DOHH2 (cell line): ENCODE results near the gene LAMTOR3.

Experiments used
- H3F3A ChIP-seq: fragments of 200-600 bp; sonication (generic), shearing (Covaris generic); 2 replicates; pipeline ENCODE4 v1.6.0; 2016; ENCODE audit warnings: antibody characterized with exemption, mild to moderate bottlenecking; ENCODE audit not compliant: control insufficient read depth, insufficient read depth
- H3K27ac ChIP-seq: fragments of 200-600 bp; sonication (generic); 2 replicates; pipeline ENCODE4 v1.5.1; 2014; ENCODE audit warnings: low read depth, mild to moderate bottlenecking, low read length, moderate library complexity
- H3K27me3 ChIP-seq: fragments of 200-600 bp; sonication (generic); 2 replicates; pipeline ENCODE4 v1.6.1; 2014; ENCODE audit warnings: mild to moderate bottlenecking, low read length, mixed read lengths; ENCODE audit not compliant: control insufficient read depth
- H3K36me3 ChIP-seq: fragments of 200-600 bp; sonication (generic); 2 replicates; pipeline ENCODE4 v1.6.1; 2014; ENCODE audit warnings: mild to moderate bottlenecking, low read length, moderate library complexity, mixed read lengths; ENCODE audit not compliant: control insufficient read depth
- H3K4me1 ChIP-seq: fragments of 200-600 bp; sonication (generic); 2 replicates; pipeline ENCODE4 v1.6.1; 2014; ENCODE audit warnings: mild to moderate bottlenecking, low read length, mixed read lengths; ENCODE audit not compliant: control insufficient read depth
- H3K4me2 ChIP-seq: fragments of 200-600 bp; sonication (generic); 2 replicates; pipeline ENCODE4 v1.6.0; 2014; ENCODE audit warnings: mild to moderate bottlenecking, low read length, moderate library complexity
- H3K4me3 ChIP-seq: fragments of 200-600 bp; sonication (generic); 2 replicates; pipeline ENCODE4 v1.5.1; 2014; ENCODE audit warnings: mild to moderate bottlenecking, low read length, mixed read lengths
- H3K79me2 ChIP-seq: fragments of 200-600 bp; sonication (generic); 2 replicates; pipeline ENCODE4 v1.6.1; 2014; ENCODE audit warnings: mild to moderate bottlenecking, low read length, mixed read lengths; ENCODE audit not compliant: control insufficient read depth
- H3K9me2 ChIP-seq: fragments of 200-600 bp; sonication (generic); replicated peaks from 2 replicates; pipeline ENCODE4 v1.6.1; 2014; ENCODE audit warnings: mild to moderate bottlenecking, low read length, mixed read lengths; ENCODE audit not compliant: control insufficient read depth
- H3K9me3 ChIP-seq: fragments of 200-600 bp; sonication (generic); 2 replicates; pipeline ENCODE4 v1.6.1; 2014; ENCODE audit warnings: antibody characterized with exemption, low read length, mixed read lengths; ENCODE audit not compliant: control insufficient read depth, insufficient read depth
- H4K20me1 ChIP-seq: fragments of 200-600 bp; sonication (generic); 2 replicates; pipeline ENCODE4 v1.6.0; 2014; ENCODE audit warnings: low read depth, mild to moderate bottlenecking, antibody characterized with exemption, low read length, moderate library complexity; ENCODE audit not compliant: control insufficient read depth, insufficient read depth
- CTCF ChIP-seq: fragments of 200-600 bp; sonication (generic); IDR thresholded peaks from one replicate; pipeline ENCODE4 v1.5.1; 2014; ENCODE audit warnings: antibody characterized with exemption, mild to moderate bottlenecking, low read depth, low read length; ENCODE audit not compliant: poor library complexity, severe bottlenecking
- EZH2phosphoT487 ChIP-seq: fragments of 200-600 bp; sonication (generic); IDR thresholded peaks from 2 replicates; pipeline ENCODE4 v1.6.1; 2017; ENCODE audit warnings: borderline replicate concordance, mild to moderate bottlenecking, antibody characterized with exemption, low read length, moderate library complexity, mixed read lengths

Gene LAMTOR3

DNA sequence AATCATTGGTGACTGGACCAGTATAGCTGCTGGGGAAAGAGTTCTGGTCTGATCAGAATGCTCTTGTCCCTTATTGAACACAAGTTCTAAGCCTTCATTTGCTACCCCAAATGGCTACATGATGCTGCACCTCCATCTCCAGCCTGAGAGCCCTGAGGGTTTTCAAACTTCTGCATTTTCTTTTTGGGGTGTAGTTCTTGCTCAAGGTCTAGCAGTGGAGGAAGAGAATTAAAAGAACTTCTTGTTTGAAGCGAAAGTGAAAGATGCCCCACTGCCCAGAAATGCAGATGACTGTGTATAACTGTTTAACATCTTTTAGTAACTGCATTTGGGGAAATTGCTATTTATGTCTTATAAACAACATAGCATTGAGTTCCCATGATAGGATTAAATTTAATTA lies 38.5 kb downstream of the LAMTOR3 start:
- TF ChIP-seq CTCF: no peak
- TF ChIP-seq EZH2phosphoT487: no peak
- no peaks in the 10 kb centered on the region for H3K79me2 ChIP-seq
- no peaks in the 10 kb centered on the region for H4K20me1 ChIP-seq
- peaks cover 77% of the 10 kb centered on the region for H3K36me3 ChIP-seq
- H3K9me3 ChIP-seq: no peaks in the 10 kb centered on the region
- H3K4me3 ChIP-seq: no peak overlapping the region
- H3K27ac ChIP-seq: no peak overlapping the region
- peaks cover 33% of the 10 kb centered on the region for H3K4me1 ChIP-seq
- H3K4me2 ChIP-seq: no peak overlapping the region
- no peaks in the 10 kb centered on the region; the same call in 1 of the 2 replicates for H3F3A ChIP-seq
- H3K9me2 ChIP-seq: no peaks in the 10 kb centered on the region
- H3K27me3 ChIP-seq: no peaks in the 10 kb centered on the region

- Histone ChIP-seq H3K36me3 (peaks cover 70% of the 10 kb centered on the region), H4K20me1 (no peaks in the 10 kb centered on the region; the same call in 1 of the 2 replicates), H3K4me3 (no peak overlapping the region), H3F3A (no peaks in the 10 kb centered on the region; the same call in 1 of the 2 replicates), H3K4me2 (no peak overlapping the region), H3K4me1 (peaks cover 25% of the 10 kb centered on the region), H3K27ac (no peak overlapping the region), H3K9me2 (no peaks in the 10 kb centered on the region), H3K27me3 (no peaks in the 10 kb centered on the region), H3K9me3 (no peaks in the 10 kb centered on the region), H3K79me2 (no peaks in the 10 kb centered on the region)
- TF ChIP-seq CTCF (no peak), EZH2phosphoT487 (no peak)
Observed at GRCh38 chr4:99853999-99854398, 40.2 kb downstream of the LAMTOR3 start.

DNA sequence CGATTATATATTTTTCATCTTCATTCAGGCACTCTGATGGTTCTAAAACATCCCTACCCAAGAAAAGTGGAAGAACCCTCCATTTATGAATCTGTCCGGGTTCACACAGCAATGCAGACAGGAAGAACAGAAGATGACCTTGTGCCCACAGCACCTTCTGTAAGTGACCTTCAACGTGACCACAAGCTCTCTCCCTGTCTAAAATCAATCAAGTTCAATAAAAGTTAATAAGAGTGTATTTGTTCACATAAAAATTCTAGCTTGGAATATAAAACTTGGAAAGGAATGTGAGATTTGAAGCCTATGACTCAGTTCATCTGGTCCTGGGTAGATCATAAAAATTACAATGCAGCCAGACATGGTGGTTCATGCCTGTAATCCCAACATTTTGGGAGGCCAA lies 41.0 kb downstream of the LAMTOR3 start:
- H3K79me2 ChIP-seq: no peaks in the 10 kb centered on the region
- TF ChIP-seq EZH2phosphoT487 (no peak), CTCF (no peak)
- H3K27ac ChIP-seq: no peak overlapping the region
- H3K4me2 ChIP-seq: no peak overlapping the region
- H3K36me3 ChIP-seq: peaks cover 67% of the 10 kb centered on the region
- no peak overlapping the region for H3K4me3 ChIP-seq
- H4K20me1 ChIP-seq: no peaks in the 10 kb centered on the region; the same call in 1 of the 2 replicates
- H3K4me1 ChIP-seq: peaks cover 25% of the 10 kb centered on the region
- H3K27me3 ChIP-seq: no peaks in the 10 kb centered on the region
- H3F3A ChIP-seq: no peaks in the 10 kb centered on the region; the same call in 1 of the 2 replicates
- no peaks in the 10 kb centered on the region for H3K9me2 ChIP-seq
- no peaks in the 10 kb centered on the region for H3K9me3 ChIP-seq
